ENCODE data around the gene RIC3.

GRCh38 chr11:8096575-8096974 lies 72.2 kb downstream of the RIC3 start:
- TF ChIP-seq CTCF (IDR thresholded peaks at IDR 0.05) (no peak), POLR2A (IDR thresholded peaks at IDR 0.05) (no peak), POLR2AphosphoS5 (IDR thresholded peaks at IDR 0.05; ENCODE audit: insufficient read depth in 1 of 2, low read depth in 1 of 2) (no peak)
